ENCODE results near the gene CORO7.
"Not testable (repeated sequence)": the region's sequence is repeated elsewhere in the genome, so short reads cannot be mapped to it uniquely, and the experiment has no call there.

The CORO7 gene

DNA sequence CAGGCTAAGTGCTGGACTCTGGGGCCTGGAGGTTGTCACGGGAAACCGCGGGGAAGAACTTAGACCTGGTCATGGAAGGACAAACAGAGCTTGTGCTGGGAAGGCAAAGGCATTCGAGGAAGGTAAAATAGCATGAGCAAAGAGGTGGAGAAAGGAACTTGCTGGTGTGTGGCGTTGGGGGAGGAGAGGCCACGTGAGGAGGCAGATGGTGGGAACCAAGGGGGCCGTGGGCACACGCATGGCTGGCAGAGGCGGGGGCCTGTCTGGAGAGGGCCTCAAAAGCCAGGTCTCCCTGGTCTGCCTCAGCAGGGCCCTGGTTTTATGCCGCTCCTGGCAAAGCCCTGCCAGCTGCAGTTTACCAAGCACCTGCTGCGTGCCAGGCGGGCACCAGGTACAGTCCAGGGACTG, 15.3 kb downstream of the CORO7 start:
- no peak overlapping the region for H3K4me3 ChIP-seq (ENCODE audit: low read length in 2 of 2)
- peaks cover 0 to 3% of the 10 kb centered on the region in 2 donors for H3K36me3 ChIP-seq (ENCODE audit: control insufficient read depth in 2 of 2, insufficient read depth in 2 of 2, low read length in 2 of 2)
- H3K9ac ChIP-seq (ENCODE audit: low read length in 2 of 2), result no peak overlapping the region
- no peak overlapping the region for H3K27ac ChIP-seq (ENCODE audit: low read length)
- peaks cover 4% of the 10 kb centered on the region for H3K4me1 ChIP-seq (ENCODE audit: control insufficient read depth, insufficient read depth, low read length)
- no peaks in the 10 kb centered on the region for H3K27me3 ChIP-seq (ENCODE audit: control insufficient read depth in 1 of 2, insufficient read depth in 2 of 2, low read length in 2 of 2)
- H3K9me3 ChIP-seq (ENCODE audit: control insufficient read depth in 2 of 2, low read length in 2 of 2), result no peaks in the 10 kb centered on the region

DNA sequence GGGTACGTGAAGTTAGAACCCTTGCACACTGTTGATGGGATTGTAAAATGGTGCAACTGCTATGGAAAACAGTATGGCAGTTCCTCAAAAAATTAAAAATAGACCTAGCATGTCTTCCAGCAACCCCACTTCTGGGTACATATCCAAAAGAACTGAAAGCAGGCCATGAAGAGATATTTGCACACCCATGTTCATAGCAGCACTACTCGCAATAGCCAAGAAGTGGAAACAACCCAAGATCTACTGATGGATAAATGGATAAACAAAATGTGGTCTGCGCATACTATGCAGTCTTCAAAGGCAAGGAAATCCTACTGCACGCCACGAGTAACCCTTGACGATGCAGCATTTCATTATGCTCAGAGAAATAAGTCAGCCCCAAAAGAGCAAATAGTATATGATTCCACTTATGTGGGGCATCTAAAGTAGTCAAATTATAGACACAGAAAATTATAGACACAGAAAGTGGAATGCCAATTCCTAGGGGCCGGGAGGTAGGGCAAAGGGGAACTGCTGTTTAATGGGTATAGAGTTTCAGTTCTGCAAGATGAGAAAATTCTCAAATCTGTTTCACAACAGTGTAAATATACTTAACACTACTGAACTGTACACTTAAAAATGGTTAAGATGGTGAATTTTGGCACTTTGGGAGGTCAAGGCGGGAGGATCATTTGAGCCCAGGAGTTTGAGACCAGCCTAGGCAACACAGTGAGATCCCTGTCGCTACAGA, 17.2 kb downstream of the CORO7 start:
- no peak overlapping the region for H3K9ac ChIP-seq (ENCODE audit: low read length in 2 of 2)
- H3K4me1 ChIP-seq (ENCODE audit: control insufficient read depth, insufficient read depth, low read length), result peaks cover 12% of the 10 kb centered on the region
- H3K36me3 ChIP-seq (ENCODE audit: control insufficient read depth in 2 of 2, insufficient read depth in 2 of 2, low read length in 2 of 2), result peaks cover 3% of the 10 kb centered on the region in 2 donors
- no peak overlapping the region for H3K4me3 ChIP-seq (ENCODE audit: low read length in 2 of 2)
- no peaks in the 10 kb centered on the region for H3K27me3 ChIP-seq (ENCODE audit: control insufficient read depth in 1 of 2, insufficient read depth in 2 of 2, low read length in 2 of 2)
- no peaks in the 10 kb centered on the region for H3K9me3 ChIP-seq (ENCODE audit: control insufficient read depth in 2 of 2, low read length in 2 of 2)
- H3K27ac ChIP-seq (ENCODE audit: low read length), result no peak overlapping the region

DNA sequence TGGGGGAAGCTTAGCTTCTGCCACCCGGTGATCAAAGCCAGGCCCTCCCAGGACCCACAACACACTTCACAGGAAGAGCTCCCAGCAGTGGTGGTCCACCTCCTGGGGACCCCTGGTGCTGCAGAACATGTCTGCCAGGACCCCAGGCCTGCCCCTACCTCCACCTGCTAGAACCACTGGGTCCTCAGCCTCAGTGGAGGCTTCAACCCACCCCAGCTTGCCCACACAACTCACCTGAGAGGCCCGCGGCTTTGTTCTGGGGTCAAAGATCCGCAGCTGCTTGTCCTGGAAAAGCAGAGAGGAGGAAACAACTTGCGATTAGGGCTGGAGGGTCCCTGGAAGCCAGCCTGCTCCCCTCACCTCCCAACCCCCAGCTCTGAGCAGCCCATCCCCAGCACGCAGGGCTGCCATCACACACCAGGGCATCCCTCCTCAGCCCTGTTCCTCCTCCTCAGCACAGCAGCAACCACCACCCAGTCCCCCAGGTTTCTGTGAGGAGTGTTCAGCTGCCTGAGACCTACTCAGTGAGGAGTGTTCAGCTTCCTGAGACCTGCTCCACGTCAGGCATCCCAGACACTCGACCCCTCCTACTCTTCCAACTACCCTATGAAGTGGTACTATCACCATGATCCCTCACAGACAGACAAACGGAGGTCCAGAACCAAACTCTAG, 21.2 kb downstream of the CORO7 start:
- Histone ChIP-seq H3K27ac (ENCODE audit: low read length) (no peak overlapping the region), H3K4me1 (ENCODE audit: control insufficient read depth, insufficient read depth, low read length) (peaks cover 22% of the 10 kb centered on the region), H3K4me3 (ENCODE audit: low read length in 2 of 2) (no peak overlapping the region), H3K27me3 (ENCODE audit: control insufficient read depth in 1 of 2, insufficient read depth in 2 of 2, low read length in 2 of 2) (no peaks in the 10 kb centered on the region), H3K36me3 (ENCODE audit: control insufficient read depth in 2 of 2, insufficient read depth in 2 of 2, low read length in 2 of 2) (peaks cover 3% of the 10 kb centered on the region in 2 donors), H3K9me3 (ENCODE audit: control insufficient read depth in 2 of 2, low read length in 2 of 2) (no peaks in the 10 kb centered on the region), H3K9ac (ENCODE audit: low read length in 2 of 2) (no peak overlapping the region)

DNA sequence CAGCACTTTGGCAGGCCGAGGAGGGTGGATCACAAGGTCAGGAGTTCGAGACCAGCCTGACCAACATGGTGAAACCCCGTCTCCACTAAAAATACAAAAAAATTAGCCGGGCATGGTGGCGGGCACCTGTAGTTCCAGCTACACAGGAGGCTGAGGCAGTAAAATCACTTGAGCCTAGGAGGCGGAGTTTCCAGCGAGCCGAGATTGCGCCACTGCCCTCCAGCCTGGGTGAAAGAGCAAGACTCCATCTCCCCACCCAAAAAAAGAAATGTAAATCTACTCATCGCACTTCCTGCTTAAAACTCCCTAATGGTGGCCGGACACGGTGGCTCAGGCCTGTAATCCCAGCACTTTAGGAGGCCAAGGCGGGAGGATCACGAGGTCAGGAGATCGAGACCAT, 22.5 kb downstream of the CORO7 start:
- H3K27ac ChIP-seq (ENCODE audit: low read length), result peak overlapping the region; percentile 46
- H3K9me3 ChIP-seq (ENCODE audit: control insufficient read depth in 2 of 2, low read length in 2 of 2); H3K27me3 ChIP-seq (ENCODE audit: control insufficient read depth in 1 of 2, insufficient read depth in 2 of 2, low read length in 2 of 2); H3K9ac ChIP-seq (ENCODE audit: low read length in 2 of 2); H3K4me3 ChIP-seq (ENCODE audit: low read length in 2 of 2); H3K36me3 ChIP-seq (ENCODE audit: control insufficient read depth in 2 of 2, insufficient read depth in 2 of 2, low read length in 2 of 2): not testable (repeated sequence)
- peaks cover 25% of the 10 kb centered on the region for H3K4me1 ChIP-seq (ENCODE audit: control insufficient read depth, insufficient read depth, low read length)

DNA sequence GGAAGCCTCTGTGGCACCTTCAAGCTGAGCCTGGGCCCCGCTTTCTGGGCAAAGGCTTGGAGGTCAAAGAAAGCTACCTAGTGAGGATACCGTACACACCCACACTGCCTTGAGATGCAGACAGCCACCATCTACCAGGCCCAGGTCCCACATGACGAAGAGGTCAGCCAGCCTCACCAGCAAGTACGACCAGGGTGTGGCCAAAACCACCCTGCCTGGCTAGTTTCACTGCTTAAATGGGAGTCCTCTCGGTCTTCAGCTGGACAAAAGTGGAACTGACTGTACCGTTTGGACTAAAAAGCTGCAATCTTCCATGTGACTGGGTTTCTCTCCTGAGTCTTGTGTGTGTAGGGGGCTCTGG, 23.2 kb downstream of the CORO7 start:
- Histone ChIP-seq H3K27ac (ENCODE audit: low read length) (peak overlapping the region; percentile 46), H3K9me3 (ENCODE audit: control insufficient read depth in 2 of 2, low read length in 2 of 2) (no peaks in the 10 kb centered on the region)

DNA sequence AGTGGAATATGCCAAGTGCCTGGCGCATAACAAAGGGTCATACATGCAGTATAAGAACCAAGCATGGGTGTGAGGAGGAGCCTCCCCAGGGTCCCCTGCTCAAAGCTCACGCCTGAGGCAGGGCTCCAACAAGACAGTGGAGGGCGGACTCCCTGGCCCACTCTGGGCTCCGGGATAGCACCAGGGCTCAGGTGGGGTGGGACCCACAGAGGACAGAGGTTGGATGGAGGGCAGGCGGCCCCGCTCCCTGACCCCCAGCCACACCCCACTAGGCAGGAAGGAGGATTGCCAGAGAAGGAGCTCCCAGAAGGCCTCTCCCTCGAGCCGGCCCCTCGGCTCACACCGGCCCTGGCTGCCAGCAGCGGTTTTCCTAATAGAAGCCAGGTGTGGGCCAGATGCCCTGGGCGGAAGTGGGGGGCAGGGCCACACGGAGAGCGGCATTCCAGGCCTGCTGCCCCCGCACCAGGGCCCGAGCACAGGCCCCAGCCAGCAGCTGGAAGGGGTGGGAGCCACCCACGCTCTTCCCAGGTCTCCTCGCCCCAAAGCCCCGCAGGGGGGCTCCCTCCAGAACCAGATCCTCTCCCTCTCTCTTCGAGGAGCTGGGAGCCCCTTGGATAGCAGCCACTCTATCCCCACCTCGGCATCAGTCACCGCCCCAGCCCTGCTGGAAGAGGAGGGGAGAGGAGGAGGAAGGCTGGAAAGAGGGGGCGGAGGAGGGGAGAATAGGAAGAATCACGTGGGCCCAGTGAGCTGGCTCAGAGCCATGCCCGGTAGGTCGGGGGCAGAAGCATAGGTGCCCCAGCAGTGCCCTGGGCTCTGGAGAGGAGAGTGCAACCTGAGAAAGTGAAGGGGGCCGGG, 23.8 kb downstream of the CORO7 start:
- Histone ChIP-seq H3K9me3 (ENCODE audit: control insufficient read depth in 2 of 2, low read length in 2 of 2) (no peaks in the 10 kb centered on the region), H3K9ac (ENCODE audit: low read length in 2 of 2) (peak overlapping the region; percentile 21 to 57), H3K4me3 (ENCODE audit: low read length in 2 of 2) (peak overlapping the region in 1 of 2 donors; percentile 3), H3K36me3 (ENCODE audit: control insufficient read depth in 2 of 2, insufficient read depth in 2 of 2, low read length in 2 of 2) (peaks cover 3 to 5% of the 10 kb centered on the region in 2 donors), H3K27ac (ENCODE audit: low read length) (peak overlapping the region; percentile 46), H3K4me1 (ENCODE audit: control insufficient read depth, insufficient read depth, low read length) (peaks cover 25% of the 10 kb centered on the region), H3K27me3 (ENCODE audit: control insufficient read depth in 1 of 2, insufficient read depth in 2 of 2, low read length in 2 of 2) (no peaks in the 10 kb centered on the region)

More for the DNA sequence above, 23.2 kb downstream of the CORO7 start:
- peak overlapping the region in 1 of 2 donors; percentile 3 for H3K4me3 ChIP-seq (ENCODE audit: low read length in 2 of 2)
- H3K27me3 ChIP-seq (ENCODE audit: control insufficient read depth in 1 of 2, insufficient read depth in 2 of 2, low read length in 2 of 2), result no peaks in the 10 kb centered on the region
- no peak overlapping the region for H3K9ac ChIP-seq (ENCODE audit: low read length in 2 of 2)
- H3K4me1 ChIP-seq (ENCODE audit: control insufficient read depth, insufficient read depth, low read length), result peaks cover 25% of the 10 kb centered on the region
- peaks cover 3% of the 10 kb centered on the region in 2 donors for H3K36me3 ChIP-seq (ENCODE audit: control insufficient read depth in 2 of 2, insufficient read depth in 2 of 2, low read length in 2 of 2)

DNA sequence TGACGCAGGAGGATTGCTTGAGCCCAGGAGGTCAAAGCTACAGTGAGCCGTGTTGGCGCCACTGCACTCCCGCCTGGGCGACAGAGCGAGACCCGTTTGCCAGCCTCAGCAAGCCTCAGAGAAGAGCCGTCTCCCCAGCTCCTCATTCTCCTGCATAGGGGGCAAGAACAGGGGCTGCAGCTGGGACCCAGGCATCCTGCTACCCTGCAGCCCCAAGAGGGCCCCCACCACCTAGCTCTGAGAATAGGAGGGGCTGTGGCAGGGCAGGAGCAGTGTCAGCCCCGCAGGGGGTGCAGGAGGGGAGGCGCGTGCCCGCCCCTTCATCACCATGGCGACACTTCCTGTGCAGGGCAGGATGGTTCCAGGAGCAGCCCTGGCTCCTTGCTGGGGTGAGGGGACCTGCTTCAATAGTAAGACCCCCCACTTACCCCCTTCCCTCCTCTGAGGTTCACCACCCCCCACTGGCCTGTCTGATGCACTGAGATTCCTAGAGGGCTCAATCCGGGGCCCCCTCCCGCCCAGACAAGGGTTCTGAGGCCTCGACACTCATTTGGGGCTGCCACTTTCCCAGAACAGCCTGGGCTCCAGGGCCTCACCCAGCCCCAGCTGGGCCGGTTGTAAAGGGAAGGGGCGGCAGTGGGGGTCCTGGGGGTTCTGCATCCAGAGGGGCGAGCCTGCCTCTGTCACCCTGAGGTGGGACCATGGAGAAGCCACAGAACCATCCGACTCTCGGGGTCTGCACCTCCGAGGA, 24.6 kb downstream of the CORO7 start:
- H3K4me1 ChIP-seq (ENCODE audit: control insufficient read depth, insufficient read depth, low read length), result peaks cover 30% of the 10 kb centered on the region
- H3K36me3 ChIP-seq (ENCODE audit: control insufficient read depth in 2 of 2, insufficient read depth in 2 of 2, low read length in 2 of 2), result peaks cover 3 to 8% of the 10 kb centered on the region in 2 donors
- no peaks in the 10 kb centered on the region for H3K9me3 ChIP-seq (ENCODE audit: control insufficient read depth in 2 of 2, low read length in 2 of 2)
- peak overlapping the region; percentile 46 for H3K27ac ChIP-seq (ENCODE audit: low read length)
- no peaks in the 10 kb centered on the region for H3K27me3 ChIP-seq (ENCODE audit: control insufficient read depth in 1 of 2, insufficient read depth in 2 of 2, low read length in 2 of 2)
- no peak overlapping the region for H3K4me3 ChIP-seq (ENCODE audit: low read length in 2 of 2)
- H3K9ac ChIP-seq (ENCODE audit: low read length in 2 of 2), result no peak overlapping the region

DNA sequence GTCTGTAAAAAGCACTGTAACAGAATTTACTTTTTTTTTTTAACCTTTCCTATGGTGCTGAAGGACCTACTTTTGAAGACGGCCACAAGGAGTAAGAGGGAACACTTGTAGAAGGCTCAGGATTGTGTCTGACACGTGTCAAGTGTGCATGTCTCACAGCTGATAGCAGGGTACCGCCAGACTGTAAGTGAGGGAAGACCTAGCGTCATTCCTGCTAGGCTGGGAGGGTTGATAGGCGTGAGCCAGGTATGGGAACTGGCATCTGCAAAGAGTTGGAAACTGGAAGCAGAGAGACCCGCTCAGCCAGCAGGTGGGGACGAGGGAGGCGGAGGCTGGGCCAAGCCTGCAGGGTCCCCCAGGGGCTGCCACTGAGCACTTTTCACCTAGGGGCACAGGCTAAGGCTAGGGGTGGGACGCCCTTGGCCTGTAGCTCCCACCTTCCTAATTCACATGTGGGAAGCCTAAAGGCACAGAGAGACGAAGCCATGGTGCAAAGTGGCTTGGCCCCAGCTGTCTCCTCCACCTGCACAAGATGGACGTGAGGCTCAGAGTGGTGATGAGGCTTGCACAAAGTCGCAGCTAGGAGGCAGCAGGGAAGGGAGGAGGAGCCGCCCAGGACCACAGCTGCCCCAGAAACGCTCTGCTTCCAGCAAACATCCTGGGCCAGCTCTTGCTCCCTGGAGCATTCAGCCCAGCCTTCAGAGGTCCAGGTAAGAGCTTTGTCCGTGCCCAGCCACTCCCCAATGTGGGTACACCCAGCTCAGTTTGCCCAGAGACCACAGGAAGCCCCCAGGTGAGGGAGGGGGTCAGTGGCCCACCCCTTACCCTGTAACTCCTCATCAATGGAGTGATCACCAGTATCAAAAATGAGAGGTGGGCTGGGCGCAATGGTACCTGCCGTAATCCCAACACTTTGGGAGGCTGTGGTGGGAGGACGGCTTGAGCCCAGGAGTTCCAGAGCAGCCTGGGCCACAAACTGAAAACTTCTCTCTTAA, 25.8 kb downstream of the CORO7 start:
- peaks cover 3 to 8% of the 10 kb centered on the region in 2 donors for H3K36me3 ChIP-seq (ENCODE audit: control insufficient read depth in 2 of 2, insufficient read depth in 2 of 2, low read length in 2 of 2)

DNA sequence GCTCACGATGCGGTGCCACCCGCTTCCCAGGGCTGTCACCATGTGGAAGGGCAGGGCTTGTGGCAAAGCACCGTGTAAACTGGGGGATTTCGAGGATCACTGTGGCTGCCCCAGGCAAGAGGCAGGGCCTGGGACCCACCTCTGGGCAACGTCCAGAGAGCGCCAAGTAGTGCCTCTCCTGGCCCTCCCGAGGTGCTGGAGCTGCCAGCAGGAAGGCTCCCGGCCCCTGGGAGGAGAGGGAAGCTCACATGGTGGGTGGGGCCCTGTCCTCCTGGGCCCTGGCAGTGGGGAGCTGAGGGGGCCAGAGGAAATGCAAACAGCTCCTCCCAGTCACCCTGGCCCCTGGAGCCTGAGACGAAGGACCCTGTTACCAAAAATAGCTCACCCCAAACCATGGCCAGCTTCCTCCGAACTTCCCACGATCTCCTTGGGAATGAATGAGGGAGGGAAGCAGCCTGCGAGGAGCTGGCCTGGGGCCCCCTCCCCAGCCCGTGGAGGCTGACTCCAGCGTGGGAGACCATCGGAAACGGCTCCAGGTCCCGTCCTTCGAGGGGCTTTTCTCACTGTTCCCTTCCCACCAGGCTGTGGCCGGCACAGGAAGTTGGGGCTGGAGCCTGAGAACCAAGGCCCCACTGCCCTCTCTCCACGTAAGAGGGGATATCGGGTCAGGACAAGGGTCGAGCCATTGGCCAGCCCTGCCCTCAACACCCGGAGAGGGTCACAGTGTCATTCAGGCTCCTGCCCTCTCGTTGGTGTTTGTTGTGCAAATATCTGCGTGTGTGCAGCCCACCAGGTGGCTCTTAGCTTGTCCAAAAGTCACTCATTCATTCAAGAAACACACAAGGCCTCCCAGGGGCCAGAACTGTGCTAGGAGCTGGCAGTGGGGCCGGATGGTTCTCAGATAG, 27.1 kb downstream of the CORO7 start:
- no peak overlapping the region for H3K9ac ChIP-seq (ENCODE audit: low read length in 2 of 2)
- no peak overlapping the region for H3K4me3 ChIP-seq (ENCODE audit: low read length in 2 of 2)
- no peaks in the 10 kb centered on the region for H3K27me3 ChIP-seq (ENCODE audit: control insufficient read depth in 1 of 2, insufficient read depth in 2 of 2, low read length in 2 of 2)
- H3K36me3 ChIP-seq (ENCODE audit: control insufficient read depth in 2 of 2, insufficient read depth in 2 of 2, low read length in 2 of 2), result peaks cover 0 to 5% of the 10 kb centered on the region in 2 donors
- H3K9me3 ChIP-seq (ENCODE audit: control insufficient read depth in 2 of 2, low read length in 2 of 2), result no peaks in the 10 kb centered on the region
- peaks cover 26% of the 10 kb centered on the region for H3K4me1 ChIP-seq (ENCODE audit: control insufficient read depth, insufficient read depth, low read length)
- H3K27ac ChIP-seq (ENCODE audit: low read length), result no peak overlapping the region

More for the DNA sequence above, 25.8 kb downstream of the CORO7 start:
- Histone ChIP-seq H3K9ac (ENCODE audit: low read length in 2 of 2) (no peak overlapping the region), H3K27ac (ENCODE audit: low read length) (no peak overlapping the region), H3K4me1 (ENCODE audit: control insufficient read depth, insufficient read depth, low read length) (peaks cover 34% of the 10 kb centered on the region), H3K27me3 (ENCODE audit: control insufficient read depth in 1 of 2, insufficient read depth in 2 of 2, low read length in 2 of 2) (no peaks in the 10 kb centered on the region), H3K9me3 (ENCODE audit: control insufficient read depth in 2 of 2, low read length in 2 of 2) (no peaks in the 10 kb centered on the region), H3K4me3 (ENCODE audit: low read length in 2 of 2) (no peak overlapping the region)

Measured in stomach smooth muscle (tissue), 2 donors.